ENCODE measurements around the gene DNAH17.

DNA sequence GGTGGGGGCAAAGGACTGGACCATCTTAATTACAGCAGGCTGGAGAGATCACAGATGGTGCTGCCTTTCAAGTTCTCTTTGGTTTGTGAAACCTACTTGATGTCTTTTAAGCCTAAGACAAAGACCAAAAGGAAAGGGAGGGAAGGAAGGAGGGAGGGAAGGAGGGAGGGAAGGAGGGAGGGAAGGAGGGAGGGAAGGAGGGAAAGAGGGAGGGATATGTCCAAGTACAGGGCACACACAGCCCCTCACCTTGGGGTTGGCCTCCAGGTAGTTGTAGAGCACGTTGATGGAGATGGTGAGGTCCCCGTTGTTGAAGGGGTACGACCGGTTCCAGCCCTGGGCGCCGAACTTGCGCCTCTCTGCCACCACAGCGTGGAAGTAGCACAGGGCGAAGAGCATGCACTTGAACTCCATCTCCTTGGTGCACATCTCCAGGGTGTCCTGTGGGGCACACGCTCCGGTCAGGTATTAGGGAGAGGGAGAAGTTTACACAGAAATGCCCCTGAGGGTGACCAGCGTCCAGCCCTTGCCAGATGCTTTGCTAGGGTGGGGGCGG lies 143.3 kb downstream of the DNAH17 start:
- TF ChIP-seq, protein P1, sequence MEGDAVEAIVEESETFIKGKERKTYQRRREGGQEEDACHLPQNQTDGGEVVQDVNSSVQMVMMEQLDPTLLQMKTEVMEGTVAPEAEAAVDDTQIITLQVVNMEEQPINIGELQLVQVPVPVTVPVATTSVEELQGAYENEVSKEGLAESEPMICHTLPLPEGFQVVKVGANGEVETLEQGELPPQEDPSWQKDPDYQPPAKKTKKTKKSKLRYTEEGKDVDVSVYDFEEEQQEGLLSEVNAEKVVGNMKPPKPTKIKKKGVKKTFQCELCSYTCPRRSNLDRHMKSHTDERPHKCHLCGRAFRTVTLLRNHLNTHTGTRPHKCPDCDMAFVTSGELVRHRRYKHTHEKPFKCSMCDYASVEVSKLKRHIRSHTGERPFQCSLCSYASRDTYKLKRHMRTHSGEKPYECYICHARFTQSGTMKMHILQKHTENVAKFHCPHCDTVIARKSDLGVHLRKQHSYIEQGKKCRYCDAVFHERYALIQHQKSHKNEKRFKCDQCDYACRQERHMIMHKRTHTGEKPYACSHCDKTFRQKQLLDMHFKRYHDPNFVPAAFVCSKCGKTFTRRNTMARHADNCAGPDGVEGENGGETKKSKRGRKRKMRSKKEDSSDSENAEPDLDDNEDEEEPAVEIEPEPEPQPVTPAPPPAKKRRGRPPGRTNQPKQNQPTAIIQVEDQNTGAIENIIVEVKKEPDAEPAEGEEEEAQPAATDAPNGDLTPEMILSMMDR (IDR thresholded peaks at IDR 0.05), result no peak
- no peak for TF ChIP-seq EZH2 (IDR thresholded peaks at IDR 0.05)
